ENCODE data around the gene SMCR8.
"Not testable (repeated sequence)": the region's sequence is repeated elsewhere in the genome, so short reads cannot be mapped to it uniquely, and the experiment has no call there.

Gene SMCR8

DNA sequence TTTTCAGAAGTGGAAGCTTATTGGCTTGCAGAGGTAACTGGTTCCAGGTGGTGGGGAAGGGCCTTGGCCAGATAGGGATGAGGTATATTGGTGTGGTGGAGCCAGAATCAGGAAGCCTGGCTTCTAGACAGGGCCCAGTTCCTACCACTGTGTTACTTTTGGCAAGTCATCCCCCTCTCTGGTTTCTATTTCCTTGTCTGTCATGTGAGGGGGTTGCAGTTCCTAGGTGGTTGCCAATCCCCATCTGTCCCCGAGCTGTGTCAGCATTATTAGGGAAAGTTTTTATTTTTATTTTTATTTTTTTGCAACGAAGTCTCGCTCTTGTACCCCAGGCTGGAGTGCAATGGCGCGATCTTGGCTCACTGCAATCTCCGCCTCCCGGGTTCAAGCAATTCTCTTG lies 3.0 kb downstream of the SMCR8 start:
- no peak for DNase-seq

DNA sequence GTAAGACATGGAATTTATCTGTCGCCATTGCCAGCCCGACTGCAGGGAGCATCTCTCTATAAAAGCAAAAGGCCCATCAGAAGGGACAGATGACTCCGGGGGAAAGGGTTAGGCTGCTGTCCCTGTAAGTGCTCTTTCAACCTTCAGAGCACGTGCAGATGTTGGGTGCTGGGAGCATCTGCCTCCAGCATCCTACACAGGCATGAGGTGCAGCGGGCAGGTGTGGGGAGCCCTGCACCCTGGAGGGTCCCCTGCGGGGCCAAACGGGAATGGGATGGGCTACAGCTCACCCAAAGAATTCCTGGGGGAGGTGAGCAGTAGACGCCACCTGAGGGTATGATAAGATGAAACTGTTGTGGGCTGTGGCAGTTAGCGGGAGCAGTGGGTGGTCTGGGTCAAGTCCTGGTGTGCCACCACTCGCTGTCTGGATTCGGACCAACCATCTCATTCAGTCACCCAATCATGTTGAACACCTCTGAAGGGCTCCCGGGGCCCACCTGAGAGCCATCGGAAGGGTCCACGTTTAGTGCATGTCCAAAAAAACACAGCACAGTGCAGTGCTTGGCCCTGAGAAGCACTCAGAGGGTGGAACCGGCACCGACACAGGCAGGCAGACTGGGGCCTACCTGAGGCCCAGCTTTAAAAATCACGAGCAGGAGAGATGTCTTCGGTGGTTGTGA lies 3.8 kb downstream of the SMCR8 start:
- DNase-seq: no peak

DNA sequence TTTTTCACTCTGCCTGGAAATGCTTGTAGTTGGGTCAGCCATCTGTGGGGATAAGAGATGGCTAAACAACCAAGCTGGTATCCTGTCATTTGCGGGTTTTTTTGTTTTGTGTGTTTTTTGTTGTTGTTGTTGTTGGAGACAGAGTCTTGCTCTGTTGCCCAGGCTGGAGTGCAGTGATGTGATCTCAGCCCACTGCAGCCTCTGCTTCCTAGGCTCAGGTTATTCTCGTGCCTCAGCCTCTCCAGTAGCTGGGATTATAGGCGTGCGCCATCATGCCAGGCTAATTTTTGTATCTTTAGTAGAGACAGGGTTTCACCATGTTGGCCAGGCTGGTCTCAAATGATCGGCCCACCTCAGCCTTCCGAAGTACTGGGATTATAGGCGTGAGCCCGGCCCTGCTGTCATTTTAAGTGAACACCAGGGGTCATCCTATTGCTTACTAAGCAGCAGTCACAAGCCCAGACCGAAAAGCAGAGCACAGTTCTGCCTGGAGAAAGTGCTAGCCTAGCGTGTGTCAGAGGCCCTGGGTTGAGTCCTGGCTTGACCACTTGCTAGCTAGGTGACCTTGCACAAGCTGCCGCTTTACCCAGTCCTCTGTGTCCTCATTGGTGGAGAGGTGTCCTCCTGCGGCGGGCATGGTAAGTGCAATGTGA lies 4.6 kb downstream of the SMCR8 start:
- peak; percentile 14 for DNase-seq

DNA sequence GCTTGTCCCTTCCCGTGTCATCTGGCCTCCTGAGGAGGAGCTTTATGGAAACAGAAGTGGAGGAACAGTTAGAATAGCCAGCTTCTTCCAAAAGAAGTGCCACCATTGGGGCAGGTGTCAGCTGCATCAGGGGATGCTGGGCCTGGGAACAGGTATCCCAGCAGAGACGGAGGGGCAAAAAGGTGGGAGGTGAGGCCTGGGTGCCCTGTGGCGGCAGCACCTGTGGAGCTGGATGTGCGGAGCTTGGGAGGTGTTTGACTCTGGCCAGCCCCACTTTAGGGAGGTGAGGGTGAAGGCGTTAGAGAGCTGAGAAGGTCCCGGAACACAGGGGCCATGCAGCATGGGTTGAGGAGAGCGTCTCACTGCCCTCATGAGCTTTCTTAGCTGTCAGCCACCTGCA lies 5.2 kb downstream of the SMCR8 start:
- DNase-seq: no peak

DNA sequence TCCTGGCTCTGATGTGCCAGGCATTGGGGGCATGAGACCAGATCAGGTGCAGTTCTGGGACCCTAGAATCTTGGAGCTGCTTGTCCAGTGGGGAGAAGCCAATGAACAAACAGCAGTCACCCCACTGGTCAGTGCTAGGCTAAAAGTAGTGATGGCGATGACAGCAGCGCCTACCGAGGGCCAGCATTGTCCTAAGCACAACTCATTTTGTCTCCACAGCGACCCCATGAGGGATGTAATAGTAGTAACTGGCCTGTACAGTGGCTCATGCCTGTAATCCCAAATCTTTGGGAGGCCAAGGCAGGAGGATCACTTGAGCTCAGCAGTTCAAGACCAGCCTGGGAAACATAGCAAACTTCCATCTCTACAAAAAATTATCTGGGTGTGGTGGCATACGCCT lies 6.2 kb downstream of the SMCR8 start:
- no peak for DNase-seq

DNA sequence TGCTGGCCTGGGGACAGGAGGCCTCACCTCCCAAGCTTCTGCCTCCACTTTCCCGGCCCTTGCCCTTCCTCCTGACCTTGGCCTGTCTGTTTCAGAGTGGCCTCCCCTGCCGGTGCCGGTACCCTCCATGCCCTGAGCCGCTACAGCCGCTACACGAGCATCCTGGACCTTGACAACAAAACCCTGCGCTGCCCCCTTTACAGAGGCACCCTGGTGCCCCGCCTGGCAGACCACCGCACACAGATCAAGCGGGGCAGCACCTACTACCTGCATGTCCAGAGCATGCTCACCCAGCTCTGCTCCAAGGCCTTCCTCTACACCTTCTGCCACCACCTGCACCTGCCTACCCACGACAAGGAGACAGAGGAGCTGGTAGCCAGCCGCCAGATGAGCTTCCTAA lies 7.4 kb downstream of the SMCR8 start:
- no peak for DNase-seq

DNA sequence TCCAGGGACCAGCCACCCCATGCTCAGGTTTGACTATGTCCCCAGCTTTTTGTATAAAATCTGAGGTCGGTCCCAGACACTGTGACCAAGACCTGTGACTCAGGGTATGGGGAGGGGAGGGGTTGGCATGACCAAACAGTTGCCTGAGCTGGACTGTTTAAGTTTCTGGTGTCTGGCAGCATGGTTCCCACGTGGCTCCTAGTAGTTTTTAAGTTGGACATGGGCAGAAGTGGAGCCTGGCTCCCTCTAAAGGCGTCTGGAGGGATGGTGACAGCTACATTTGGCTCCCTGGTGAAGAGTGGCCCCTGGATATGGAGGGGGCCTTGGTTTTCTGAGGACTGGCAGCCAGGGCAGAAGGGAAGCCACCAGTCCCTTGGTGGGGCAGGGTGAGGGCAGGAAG lies 7.9 kb downstream of the SMCR8 start:
- no peak for DNase-seq

DNA sequence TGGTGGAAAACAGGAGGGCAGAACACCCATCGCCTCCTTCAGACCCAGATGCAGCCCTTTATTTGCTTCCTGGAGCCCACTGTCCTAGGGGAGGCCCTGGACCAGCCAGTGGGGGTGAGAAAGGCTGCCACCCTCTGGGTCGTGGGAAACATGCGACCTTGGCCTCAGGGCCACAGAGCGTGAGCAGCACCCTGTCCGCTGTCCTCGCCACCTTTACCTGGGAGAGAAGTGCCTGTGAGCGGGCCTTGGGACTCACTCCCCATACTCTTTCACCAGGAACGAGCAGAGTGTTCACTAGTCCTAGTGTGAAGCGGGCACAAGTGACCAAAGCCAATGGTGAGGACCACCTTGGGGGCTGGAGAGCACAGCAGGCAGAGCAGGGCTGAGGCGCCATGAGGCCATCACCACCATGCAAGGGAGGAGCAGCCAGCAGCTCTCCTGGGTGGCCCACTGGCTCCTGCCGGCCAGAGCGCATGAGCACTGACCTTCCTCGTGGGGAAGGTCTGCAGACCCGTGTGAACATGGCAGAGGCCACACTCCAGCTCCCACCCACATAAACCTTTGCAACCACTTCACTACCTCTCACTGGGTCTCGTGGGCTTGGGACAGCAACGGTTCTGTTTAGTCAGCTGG lies 8.5 kb downstream of the SMCR8 start:
- no peak for DNase-seq

DNA sequence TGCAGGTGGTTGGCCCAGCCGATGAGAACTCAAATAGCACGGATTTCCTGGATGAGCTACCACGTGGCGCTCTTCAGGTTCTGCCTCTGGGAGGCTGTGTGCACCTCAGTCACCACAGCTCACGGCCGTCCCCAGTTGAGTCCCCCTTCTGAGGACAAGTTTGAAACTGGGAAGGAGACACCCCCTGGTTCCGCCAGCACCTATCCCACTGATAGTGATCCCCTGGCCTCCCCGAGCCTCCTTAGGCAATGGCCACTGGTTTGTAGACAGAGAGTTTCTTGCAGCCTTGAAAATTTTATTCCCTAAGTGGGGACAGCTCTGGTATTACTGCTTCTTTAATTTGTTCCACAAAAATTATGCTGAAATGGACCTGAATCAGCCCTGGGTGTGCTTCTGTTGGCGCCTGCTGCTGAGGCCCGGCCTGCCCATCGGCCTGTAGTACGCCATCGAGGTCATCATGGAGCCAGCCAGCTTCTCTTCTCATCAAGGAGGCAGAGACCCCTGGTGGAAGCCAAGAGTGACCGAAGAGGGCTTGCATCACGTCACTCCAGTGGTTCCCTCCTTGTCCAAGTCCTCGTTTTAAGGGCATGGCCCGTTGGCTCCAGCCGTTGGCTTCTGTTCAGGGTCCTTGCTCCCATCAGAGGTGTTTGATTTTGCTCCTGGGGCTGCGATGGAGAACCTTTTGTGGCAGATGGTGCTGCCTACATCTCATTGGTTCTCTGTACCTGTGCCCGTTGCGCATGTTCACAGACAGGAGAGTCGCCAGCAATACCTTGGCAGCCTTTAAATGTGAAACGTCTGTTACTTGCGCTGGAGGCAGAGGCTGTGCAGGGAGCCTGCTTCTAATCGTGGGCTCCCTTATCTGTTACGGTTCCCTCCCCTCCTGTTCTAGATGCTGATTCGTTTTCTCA lies 9.3 kb downstream of the SMCR8 start:
- DNase-seq: no peak

DNA sequence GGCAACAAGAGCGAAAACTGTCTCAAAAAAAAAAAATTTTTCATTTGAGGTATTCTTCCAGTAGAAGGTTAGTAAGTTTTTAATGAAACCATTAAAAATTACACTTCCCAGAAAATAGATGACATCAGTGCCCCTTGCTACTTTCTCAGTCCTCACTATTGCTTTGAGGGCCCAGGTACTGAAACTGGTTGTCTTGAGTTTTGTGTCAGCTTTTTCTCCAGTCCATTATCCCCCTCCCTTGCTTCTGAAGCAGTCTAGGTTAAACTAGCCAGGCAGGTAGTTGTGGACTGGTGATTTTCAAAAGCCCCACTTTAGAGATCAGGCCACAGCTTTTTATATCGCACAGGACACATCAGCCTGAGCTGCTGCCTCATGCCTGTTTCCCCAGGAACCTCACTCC lies 10.9 kb downstream of the SMCR8 start:
- no peak for DNase-seq

DNA sequence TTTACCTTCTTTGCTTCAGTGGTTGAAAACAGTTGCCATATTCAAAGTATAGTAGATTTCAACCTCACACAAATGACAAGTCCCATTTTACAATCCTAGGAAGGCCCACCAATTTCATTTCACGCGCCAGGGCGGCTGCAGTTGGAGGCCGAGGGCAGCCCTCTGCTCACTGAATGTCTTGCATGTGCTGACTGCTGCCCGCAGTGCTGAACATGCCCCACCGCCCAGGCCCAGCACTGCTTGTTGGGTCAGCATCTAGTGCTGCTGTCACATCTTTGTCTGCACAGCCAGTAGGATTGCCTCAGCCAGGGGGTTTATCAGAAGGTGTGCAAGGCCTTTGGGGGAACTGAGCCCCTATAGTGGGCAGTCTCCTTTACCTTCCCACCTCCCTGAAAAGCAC lies 11.5 kb downstream of the SMCR8 start:
- no peak for DNase-seq

DNA sequence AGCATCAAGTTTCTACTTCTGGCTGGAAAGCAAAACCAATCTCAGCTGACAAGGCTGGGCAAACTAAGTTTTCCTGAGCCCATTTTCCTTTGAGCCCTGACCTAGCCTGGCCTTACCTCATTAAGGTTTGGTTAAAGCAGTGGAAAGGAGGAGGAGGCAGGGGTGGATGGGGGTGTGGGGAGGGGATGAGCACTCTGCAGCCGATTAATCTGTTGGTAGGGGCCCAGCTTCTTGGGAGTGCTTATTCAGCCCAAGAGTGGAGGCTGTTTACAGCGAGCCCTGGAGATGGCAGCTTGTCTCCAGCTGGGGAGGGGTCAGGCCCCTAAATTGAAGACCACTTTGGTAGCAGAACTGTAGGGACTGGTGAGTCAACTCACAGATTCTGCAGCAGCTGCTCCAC lies 12.0 kb downstream of the SMCR8 start:
- no peak for DNase-seq

DNA sequence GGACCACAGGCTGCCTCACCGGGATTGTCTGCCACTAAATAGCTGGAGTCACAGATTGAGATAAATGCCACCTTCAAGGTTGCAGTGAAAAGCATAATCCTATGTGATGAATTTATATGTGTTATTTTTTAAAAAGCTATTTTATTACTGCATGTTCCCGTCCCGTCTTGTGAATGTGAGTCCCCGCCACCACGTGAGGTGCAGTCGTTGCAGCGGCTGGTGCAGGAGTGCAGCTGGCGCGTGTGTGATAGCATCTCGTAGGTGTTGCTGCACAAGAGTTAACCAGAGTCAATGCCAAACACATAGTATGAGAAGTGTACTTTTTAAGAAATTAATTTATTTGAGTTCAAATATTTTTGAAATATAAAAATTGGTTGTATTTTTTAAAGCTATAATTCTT lies 12.5 kb downstream of the SMCR8 start:
- no peak for DNase-seq

DNA sequence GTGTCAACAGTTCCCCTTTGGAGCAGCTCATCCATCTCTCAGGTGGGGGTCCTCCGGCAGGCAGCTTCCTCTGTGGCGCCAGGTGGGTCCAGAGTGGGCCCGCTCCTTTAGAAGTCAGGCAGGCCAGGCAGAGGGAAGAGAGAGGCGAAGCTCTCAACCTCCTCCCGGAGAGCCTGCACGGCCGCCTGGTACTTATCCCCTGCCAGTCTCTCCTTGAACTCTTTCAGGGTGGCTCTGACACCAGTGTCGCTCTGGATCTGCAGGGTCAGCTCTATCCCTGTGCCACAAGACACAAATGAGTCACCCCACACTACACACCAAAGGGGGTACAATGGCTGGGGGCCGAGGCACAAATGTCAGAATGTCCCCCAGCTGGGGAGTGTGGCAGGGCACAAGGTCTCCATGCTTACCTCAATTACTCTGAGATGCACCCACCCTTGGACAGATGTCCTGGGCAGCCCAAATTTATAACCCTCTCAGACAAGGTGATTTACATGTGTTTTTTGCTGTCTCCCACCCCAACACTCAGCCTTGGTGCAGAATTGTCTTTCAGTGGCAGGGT lies 13.6 kb downstream of the SMCR8 start:
- no peak for DNase-seq

DNA sequence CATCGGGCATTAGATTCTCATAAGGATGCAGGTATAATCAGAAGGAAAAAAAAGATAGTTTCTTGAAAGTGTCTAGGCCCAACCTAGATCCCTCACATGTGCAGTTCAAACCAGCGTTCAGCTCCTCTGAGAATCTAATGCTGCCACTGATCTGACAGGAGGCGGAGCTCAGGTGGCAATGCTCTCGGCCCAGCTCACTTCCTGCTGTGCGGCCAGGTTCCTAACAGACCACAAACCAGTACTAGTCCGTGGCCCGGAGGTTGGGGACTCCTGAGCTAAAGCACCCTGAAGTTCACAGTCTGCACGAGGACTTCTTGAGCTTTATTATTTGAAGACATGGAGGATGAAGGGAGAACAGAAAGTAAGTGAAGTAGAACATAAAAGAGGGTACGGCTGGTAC lies 16.8 kb downstream of the SMCR8 start:
- peak; percentile 33 for DNase-seq

DNA sequence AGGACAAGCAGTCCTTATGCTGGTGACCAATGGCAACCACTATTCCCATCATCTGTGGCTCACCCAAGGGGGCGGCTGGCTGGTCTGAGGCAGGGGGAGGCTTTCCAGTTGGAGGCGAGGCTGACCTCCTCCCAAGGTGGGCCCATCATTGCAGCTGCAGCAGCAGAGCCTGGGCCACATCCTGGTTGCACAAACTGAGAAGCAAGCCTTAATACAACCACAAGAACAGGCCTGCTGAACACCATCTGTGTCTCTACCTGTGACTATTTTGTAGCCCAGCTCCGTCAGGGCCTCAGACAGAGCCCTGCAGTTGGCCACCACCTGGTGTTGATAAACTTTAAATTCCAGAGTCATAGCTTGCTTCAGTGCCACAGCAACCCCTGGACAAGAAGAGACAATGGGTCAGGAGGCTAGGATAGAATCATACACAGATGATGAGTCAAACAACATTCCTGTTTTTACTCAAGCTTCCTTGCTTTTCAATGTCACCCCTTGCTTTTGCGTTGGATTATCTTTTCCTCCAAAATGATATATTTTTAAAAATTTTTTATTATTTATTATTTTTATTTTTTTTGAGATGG lies 17.9 kb downstream of the SMCR8 start:
- no peak for DNase-seq

DNA sequence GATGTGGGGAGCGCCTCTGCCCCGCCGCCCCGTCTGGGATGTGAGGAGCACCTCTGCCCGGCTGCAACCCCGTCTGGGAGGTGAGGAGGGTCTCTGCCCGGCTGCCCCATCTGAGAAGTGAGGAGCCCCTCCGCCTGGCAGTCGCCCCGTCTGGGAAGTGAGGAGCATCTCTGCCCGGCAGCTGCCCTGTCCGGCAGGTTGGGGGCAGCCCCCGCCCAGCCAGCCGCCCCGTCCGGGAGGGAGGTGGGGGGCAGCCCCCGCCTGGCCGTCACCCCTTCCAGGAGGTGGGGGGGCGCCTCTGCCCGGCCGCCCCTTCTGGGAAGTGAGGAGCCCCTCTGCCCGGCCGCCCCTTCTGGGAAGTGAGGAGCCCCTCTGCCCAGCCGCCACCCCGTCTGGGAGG lies 23.1 kb downstream of the SMCR8 start:
- not testable (repeated sequence) for DNase-seq

DNA sequence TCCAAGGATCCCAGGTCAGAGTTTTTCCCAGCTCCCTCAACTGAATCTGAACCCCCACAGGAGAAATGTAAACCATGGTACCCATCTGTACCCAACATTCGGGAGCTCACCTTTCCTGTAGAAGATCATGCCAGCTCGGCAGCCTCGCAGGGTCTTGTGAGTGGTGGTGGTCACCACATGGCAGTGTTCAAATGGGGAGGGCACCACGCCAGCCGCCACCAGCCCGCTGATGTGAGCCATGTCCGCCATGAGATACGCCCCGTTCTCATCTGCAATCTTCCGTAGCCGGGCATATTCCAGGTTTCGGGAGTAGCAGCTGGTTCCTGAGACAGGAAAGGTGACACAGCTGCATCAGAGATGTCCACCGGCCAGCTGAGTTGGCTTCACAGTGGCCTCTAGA lies 24.8 kb downstream of the SMCR8 start:
- DNase-seq: no peak

DNA sequence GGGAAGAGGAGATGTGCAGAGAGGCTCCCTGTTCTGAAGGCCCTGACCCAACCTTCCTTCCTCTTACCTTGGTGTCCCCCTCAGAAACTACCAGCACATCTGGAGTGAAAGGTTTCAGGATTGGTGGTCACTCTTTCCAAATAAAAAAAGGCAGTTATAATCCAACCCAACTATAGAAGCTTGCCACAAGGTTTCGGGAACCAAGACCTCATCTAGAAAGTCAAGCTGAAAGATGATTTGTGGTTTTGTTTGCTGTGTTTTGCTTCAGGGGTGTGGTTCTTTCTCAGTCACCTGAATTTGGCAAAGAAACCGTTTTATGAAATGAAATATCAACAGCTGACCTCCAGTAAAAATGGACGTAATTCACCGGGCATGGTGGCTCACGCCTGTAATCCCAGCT lies 28.9 kb downstream of the SMCR8 start:
- DNase-seq: no peak

DNA sequence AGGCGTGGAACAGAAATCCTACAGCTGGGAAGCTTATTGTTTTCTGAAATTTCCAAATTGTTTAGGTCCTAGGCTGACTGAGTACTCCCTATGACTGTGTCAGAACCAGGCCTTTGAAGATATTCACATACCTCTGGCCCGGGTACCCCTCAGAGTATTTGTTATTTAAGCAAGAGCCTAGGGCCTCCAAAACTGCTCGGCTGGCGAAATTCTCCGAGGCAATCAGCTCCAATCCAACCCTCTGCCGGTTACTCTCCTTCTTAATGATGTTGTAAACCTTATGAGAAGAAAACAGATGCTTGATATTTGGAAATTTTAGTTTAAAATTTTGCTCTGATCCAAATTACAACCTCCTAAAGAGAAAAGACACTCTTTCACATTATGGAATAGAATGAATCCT lies 38.4 kb downstream of the SMCR8 start:
- DNase-seq: no peak

DNA sequence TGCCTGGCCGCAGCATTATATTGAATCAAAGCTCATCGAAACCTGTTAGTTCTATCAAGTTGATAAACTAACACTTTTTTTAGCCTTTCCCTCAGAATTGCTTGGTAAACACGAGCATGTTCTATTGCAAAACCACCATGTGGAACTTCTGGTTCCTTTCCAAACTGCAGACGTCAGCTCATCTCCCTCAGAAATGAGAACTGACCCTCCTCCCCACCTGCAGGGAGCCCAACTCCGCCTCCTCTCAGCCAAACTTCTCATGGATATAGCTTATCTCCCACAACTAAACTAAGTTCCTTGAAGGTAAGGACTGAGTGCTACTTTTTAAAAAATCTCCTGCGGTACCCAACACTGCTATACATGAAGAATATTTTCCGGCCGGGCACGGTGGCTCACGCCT lies 41.5 kb downstream of the SMCR8 start:
- no peak for DNase-seq

DNA sequence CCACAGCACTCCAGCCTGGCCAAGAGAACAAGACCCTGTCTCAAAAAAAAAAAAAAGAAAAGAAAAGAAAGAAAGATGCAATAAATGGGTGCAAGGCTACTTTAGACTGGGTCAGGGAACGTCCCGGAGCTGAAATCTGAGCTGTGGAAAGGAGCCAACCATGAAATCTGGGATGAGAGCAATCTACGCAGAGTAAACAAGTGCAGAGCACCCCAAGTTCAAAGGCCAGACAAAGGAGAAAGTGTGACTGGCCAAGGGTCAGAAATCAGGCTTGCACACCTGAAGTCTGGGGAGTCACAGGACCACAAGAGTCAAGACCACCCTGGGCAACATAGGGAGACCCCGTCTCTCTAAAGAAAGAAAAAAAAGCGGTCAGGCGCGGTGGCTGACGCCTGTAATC lies 45.4 kb downstream of the SMCR8 start:
- DNase-seq: no peak
